SK-N-MC (cell line): ENCODE results near the gene HYI.

ENCODE experiments used
- EZH2 ChIP-seq: fragments of 200-600 bp; sonication (generic); IDR thresholded peaks from one replicate; pipeline ENCODE4 v1.6.1; 2017; ENCODE audit warnings: antibody characterized with exemption
- FOXP2 ChIP-seq: optimal IDR thresholded peaks from 2 replicates; pipeline ENCODE3; 2011; ENCODE audit warnings: mild to moderate bottlenecking, moderate library complexity; ENCODE audit not compliant: insufficient read depth; ENCODE audit errors: extremely low read length, control extremely low read depth
- POLR2AphosphoS5 ChIP-seq: IDR thresholded peaks from 2 replicates; pipeline ENCODE4 v1.6.1; 2012; ENCODE audit warnings: mild to moderate bottlenecking, low read depth, low read length, borderline replicate concordance

DNA sequence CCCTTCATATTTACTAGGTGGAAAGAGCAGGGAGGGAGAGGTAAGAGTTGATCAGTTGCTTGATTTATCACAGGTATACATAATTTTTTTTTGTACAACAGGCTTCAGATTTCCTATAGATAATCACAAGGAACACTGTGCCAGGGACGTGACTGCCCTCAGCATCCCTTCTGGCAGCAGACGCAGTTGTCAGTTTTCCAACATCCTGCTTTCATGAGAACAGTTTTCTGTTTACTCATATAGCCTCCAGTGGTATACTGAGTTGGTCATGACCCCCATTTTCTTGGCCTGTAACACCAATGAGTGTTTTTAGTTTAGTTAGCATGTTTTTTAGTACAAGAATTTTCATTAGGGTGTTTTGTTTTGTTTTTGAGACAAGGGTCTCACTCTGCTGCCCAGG is 39.1 kb upstream of the HYI start:
- TF ChIP-seq POLR2AphosphoS5 (no peak), EZH2 (no peak), FOXP2 (no peak)
